ENCODE data around the gene CCDC190.
A peak's percentile ranks its signal among the peaks of the same experiment; 100 is the strongest.
"Not testable (repeated sequence)": the region's sequence is repeated elsewhere in the genome, so short reads cannot be mapped to it uniquely, and the experiment has no call there.

The CCDC190 gene

DNA sequence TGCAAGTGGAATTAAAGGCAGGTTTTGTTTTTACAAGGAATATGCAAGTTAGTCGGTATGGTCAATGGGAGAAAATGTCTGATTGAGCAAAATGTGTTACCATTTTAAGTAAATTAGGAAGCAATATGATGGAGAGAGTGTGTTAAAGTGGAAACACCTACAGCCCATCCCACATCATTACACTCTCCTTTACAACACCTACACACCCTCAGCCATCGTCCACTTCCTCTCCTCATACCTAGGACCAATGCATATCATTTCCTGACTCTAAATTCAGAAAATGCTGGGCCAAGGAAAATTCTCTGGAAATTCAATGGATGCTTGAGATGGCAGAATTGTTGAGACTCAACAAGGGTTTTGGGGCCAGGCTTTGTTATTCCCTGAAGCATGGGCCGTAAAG lies 16.4 kb upstream of the CCDC190 start:
- DNase-seq (ENCODE audit: low spot score), result no peak

GRCh38 chr1:162876751-162877150 lies 15.8 kb upstream of the CCDC190 start:
- no peak for DNase-seq (ENCODE audit: low spot score)

DNA sequence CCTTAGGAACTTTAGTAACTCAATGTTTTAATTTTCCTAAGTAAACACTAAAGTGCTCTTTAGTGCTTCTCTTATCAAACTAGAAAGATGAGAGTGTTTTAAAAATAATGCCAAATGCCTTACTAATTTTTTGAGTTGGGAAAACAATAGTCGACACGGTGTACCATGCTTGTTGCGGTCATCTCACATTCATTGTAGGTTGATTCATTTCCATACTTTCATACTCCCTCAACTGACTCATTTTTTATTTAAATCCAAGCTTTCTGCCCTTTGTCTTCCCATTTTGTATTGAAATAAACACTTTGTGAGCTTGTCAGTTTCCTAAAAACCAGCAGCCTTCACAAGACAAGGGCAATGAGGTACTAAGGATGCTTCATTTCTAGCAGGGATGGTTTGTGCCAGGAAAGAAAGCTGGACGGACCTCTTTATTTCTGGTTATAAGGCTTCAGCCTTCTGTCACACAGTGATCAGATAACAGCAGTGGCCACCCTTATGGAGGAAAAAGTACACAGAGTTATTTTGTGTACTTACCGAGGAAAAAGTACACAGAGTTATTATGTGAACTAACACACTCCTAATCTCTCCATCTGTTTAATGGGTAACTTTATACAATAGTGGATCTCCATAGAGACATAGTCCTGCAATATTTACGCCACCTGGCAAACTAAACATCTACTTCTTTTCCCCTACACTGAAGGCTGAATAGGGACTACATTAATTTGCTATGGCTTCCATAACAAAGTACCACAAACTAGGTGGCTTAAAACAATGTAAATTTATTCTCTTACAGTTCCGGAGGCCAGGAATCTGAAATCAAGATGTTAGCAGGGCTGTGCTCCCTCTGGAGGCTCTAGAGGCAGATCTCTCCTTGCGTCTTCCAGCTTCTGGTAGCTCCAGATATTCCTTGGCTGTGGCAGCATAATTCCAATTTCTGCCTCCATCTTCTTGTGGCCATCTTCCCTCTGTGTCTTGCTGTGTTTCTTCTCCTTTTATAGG lies 13.0 kb upstream of the CCDC190 start:
- DNase-seq (ENCODE audit: low spot score), result no peak

DNA sequence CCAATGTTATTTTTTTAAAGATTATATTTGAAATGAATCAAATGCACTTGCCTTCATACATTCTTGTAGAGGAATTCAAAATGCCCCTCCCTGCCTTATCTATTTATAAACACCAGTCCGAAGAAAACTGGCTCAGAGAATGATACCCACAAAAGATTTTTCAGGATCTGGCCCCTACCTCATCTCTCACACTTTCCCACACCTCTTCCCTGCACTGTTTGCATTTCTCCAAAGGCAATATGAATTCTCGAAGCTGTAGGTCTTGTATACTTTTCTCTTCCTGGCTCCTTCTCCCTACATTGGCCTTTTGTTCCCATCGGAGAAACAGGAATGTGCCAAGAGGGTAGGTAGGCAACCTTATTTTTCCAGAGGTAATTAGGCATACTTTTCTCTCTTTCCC lies 12.0 kb upstream of the CCDC190 start:
- no peak for DNase-seq (ENCODE audit: low spot score)

- DNase-seq (ENCODE audit: low spot score), result not testable (repeated sequence)
Observed at GRCh38 chr1:162871417-162871816, 10.4 kb upstream of the CCDC190 start.

GRCh38 chr1:162868972-162869371 lies 8.0 kb upstream of the CCDC190 start:
- no peak for DNase-seq (ENCODE audit: low spot score)

DNA sequence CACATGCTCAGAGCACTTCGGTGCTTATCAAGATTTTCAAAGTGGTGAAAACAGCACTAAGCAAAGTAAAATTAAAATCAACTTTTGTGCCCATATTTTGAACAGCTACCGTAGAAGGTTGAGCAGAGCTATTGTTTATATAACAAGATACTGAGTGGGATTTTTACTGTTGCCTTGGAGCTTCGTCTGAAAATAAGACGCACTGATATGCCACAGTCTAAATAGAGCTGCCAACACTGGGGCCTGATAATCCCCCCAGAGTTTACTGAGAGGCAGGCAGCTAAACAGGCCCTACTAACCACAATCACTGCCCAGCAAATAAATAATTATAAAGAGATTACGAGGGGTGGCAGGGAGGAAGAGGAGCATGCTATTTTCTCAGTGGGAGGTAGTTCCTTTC lies 650 bp upstream of the CCDC190 start:
- no peak for DNase-seq (ENCODE audit: low spot score)

GRCh38 chr1:162859191-162859590 lies 1.8 kb downstream of the CCDC190 start:
- DNase-seq (ENCODE audit: low spot score), result no peak

DNA sequence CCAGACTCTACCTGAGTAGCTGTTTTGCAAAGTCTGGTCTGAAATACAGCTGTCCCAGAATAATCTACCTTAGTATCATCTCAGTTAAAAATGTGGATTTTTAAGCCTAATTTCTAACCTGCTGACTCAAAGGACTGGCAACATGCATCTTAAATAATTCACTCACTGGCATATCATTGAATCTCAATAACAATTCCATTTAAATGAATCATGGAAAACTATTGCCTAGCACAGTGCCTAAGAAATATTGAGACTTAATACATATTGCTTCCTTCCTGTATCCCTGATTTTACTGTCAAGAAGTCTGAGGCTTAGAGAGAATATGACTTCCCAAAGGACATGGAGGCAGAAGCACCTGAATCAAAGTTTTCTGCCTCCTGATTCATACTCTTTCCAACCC lies 3.1 kb downstream of the CCDC190 start:
- no peak for DNase-seq (ENCODE audit: low spot score)

GRCh38 chr1:162856260-162856659 lies 4.7 kb downstream of the CCDC190 start:
- DNase-seq (ENCODE audit: low spot score), result no peak

GRCh38 chr1:162855461-162856150 lies 5.4 kb downstream of the CCDC190 start:
- no peak for DNase-seq (ENCODE audit: low spot score)

- DNase-seq (ENCODE audit: low spot score), result peak; percentile 28
Observed at GRCh38 chr1:162854245-162854882, 6.6 kb downstream of the CCDC190 start.

- no peak for DNase-seq (ENCODE audit: low spot score)
Observed at GRCh38 chr1:162851341-162851740, 9.6 kb downstream of the CCDC190 start.

- DNase-seq (ENCODE audit: low spot score), result no peak
Observed at GRCh38 chr1:162849711-162850110, 11.3 kb downstream of the CCDC190 start.

DNA sequence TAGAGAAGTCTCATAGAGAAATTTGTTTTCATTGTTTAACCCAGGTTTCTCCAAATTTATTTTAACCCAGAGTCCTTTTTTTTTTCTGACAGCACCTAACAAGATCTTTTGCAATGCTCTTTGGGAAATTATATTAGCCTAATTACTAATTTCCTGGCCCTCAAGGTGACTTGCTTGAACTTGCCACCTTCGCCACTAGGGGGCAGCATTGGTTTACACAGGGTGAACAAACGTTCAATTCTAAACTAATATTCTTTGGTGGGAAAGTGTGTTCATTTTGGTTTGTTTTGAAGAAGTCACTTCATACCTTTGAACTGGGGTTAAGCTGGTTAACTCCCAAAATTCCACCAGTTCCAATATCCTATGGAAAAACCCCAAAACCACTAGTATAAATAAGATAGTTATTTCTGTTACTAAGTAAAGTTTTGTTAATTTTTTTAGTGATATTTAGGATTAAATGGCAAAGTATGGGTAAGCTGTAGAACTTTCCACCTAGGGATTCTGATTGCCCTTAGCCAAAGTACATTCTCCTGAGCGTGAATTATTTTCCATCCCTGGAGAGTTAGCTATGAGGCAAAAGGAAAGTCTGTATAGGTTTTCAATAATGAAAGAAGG lies 13.0 kb downstream of the CCDC190 start:
- peak; percentile 77 for DNase-seq (ENCODE audit: low spot score)

GRCh38 chr1:162846256-162847212 lies 14.4 kb downstream of the CCDC190 start:
- DNase-seq (ENCODE audit: low spot score), result no peak

- DNase-seq (ENCODE audit: low spot score), result no peak
Observed at GRCh38 chr1:162844153-162844552, 16.8 kb downstream of the CCDC190 start.

DNA sequence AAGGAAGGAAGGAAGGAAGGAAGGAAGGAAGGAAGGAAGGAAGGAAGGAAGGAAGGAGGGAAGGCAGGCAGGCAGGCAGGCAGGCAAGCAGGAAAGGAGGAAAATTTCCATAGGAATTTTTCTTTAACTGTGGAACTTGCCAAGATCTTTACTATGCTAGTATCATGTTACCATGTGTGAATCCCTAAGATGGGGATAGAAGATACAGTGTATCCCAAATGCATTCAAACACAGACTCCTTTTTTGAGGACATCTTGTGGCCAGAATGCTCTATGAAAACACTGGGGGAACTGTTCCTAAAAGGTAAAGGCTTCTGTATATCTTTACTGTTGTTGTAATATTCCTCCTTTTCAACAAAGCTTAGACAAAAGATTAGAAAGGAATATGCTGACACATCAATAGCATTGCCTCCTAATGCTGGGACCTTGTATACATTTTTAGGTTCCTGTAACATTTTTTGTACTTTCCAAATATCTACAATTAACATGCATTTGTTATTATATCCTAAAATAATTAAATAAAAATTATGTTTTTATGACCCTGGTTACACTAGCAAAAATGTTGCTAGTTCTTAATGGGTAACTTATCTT lies 20.6 kb downstream of the CCDC190 start:
- no peak for DNase-seq (ENCODE audit: low spot score)

GRCh38 chr1:162838863-162839262 lies 22.1 kb downstream of the CCDC190 start:
- DNase-seq (ENCODE audit: low spot score), result no peak

GRCh38 chr1:162835157-162835899 lies 25.6 kb downstream of the CCDC190 start:
- no peak for DNase-seq (ENCODE audit: low spot score)
